ENCODE data around the gene CXCL3. TPM values are rescaled to one million over a fixed set of nuclear protein-coding genes. Genes with fewer than 3 reads are reported as not detected.

The CXCL3 gene
- polyA plus RNA-seq, 2 of the 4 experiments (the other 2 are of a cell fraction), result 5.1 to 17.9 TPM

DNA sequence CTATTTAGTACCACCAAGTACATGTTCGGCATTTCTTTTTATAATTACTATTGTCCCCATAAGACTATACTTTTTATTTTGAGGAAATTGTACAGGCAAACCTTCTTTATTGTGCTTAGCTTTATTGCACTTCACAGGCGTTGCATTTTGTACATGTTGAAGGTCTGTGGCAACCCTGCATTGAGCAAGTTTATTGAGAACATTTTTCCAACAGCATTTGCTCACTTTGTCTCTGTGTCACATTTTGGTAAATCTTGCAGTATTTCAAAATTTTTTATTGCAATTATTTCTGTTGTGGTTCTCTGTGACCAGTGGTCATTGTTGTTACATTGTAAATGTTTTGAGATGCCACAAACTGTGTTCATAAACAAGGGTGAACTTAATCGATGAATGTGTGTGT lies 29.2 kb downstream of the CXCL3 start:
- Histone ChIP-seq H3K4me1 (peaks cover 27% of the 10 kb centered on the region), H3K27ac (no peak overlapping the region), H3K4me2 (no peak overlapping the region), H3K4me3 (no peak overlapping the region), H3K9me3 (no peaks in the 10 kb centered on the region; the same call in 2 of the 3 replicates)
- ChIA-PET CTCF (interaction anchor here (2.0 kb wide), 1 partner anchor 29 kb away, joined by 5 read pairs; the partner anchor contains the start of gene CXCL3), POLR2A (no interaction called here)
- DNase-seq (ENCODE audit: low read depth in 1 of 2, low spot score in 1 of 2), result no peak
- FAIRE-seq, result no peak
- WGBS (ENCODE audit: missing lambda C conversion rate), result 85% methylated on average over 3 of the region's 3 CpGs
- ATAC-seq, result no peak
- TF ChIP-seq KDM5A (IDR thresholded peaks at IDR 0.05) (no peak), CEBPB (IDR thresholded peaks at IDR 0.05) (no peak), CHD2 (IDR thresholded peaks at IDR 0.05; ENCODE audit: low read length, partially characterized antibody) (no peak), SMC3 (IDR thresholded peaks at IDR 0.05) (no peak), HOXB5 (CRISPR knock-in tag; IDR thresholded peaks at IDR 0.05) (no peak), ATOH8 (CRISPR knock-in tag; IDR thresholded peaks at IDR 0.05; ENCODE audit: low read depth) (no peak)

GRCh38 chr4:74006009-74006476 lies 32.4 kb downstream of the CXCL3 start:
- Histone ChIP-seq H3K27ac (peak overlapping the region; percentile 78 to 89), H3K4me2 (peak overlapping the region; percentile 66), H3K4me1 (peaks cover 34% of the 10 kb centered on the region), H3K9me3 (peaks cover 4% of the 10 kb centered on the region; the same call in 1 of the 3 replicates), H3K4me3 (no peak overlapping the region)
- ChIA-PET CTCF (interaction anchor here (1.0 to 1.1 kb wide), 2 partner anchors 14 to 33 kb away, joined by 3 to 4 read pairs; partner anchors contain the start of gene CXCL3), POLR2A (interaction anchor here (0.7 to 1.0 kb wide), 2 partner anchors 7 to 93 kb away, joined by 3 to 4 read pairs; partner anchors contain the start of genes CXCL2 and CXCL5)
- TF ChIP-seq JUN (IDR thresholded peaks at IDR 0.05) (no peak), KDM5A (IDR thresholded peaks at IDR 0.05) (no peak), KDM1A (IDR thresholded peaks at IDR 0.05; ENCODE audit: low read depth) (no peak), ESRRA (IDR thresholded peaks at IDR 0.05; ENCODE audit: borderline replicate concordance, low read length) (no peak), EHF (CRISPR knock-in tag; IDR thresholded peaks at IDR 0.05) (no peak), SREBF2 (IDR thresholded peaks at IDR 0.05) (no peak), EP300 (IDR thresholded peaks at IDR 0.05) (no peak), RAD21 (conservative IDR thresholded peaks at IDR 0.05 in 1 of 2, IDR thresholded peaks at IDR 0.05 in 1 of 2) (no peak), ZC3H11A (IDR thresholded peaks at IDR 0.05) (no peak), GATA3 (IDR thresholded peaks at IDR 0.05; ENCODE audit: borderline replicate concordance) (no peak), RFX5 (IDR thresholded peaks at IDR 0.05) (no peak), TP53 (CRISPR knock-in tag; IDR thresholded peaks at IDR 0.05) (no peak), FOSL2 (IDR thresholded peaks at IDR 0.05) (no peak), FOSL2 (CRISPR knock-in tag; IDR thresholded peaks at IDR 0.05) (no peak), HOXB13 (CRISPR knock-in tag; IDR thresholded peaks at IDR 0.05; ENCODE audit: low read depth) (no peak; the same call in 1 of the 2 replicates), ZSCAN20 (CRISPR knock-in tag; IDR thresholded peaks at IDR 0.05) (no peak), MAFK (IDR thresholded peaks at IDR 0.05; ENCODE audit: partially characterized antibody) (peak; percentile 52), HES2 (IDR thresholded peaks at IDR 0.05) (no peak), CEBPB (IDR thresholded peaks at IDR 0.05) (peak; percentile 16 to 61; a peak in 3 of 4 replicates)
- FAIRE-seq, result peak; percentile 32
- peak in 1 of 2 experiments; percentile 37 for DNase-seq (ENCODE audit: low read depth in 1 of 2, low spot score in 1 of 2)
- ATAC-seq, result peak; percentile 53 to 66; a peak in 2 of 6 replicates
- WGBS (ENCODE audit: missing lambda C conversion rate), result 8% methylated on average over 2 of the region's 2 CpGs

DNA sequence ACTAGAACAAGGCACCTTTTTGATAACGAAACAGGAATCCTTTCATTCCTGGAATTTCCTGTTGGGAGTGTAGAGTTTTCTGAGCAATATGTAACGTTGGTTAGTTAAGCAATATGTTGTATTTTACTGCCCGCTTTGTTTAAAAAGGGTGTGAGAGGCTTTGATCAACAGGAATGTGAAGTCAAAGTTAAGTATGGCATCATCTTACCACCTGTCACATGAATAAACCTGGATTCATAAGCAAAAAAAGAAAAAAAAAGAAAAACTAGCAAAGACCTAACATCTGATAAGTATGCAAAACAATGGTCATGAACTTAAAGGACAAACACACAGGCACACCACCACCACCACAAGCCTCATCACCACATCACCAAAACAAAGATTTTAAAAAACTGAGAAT lies 33.0 kb downstream of the CXCL3 start:
- ATAC-seq, result peak; percentile 78 to 92
- DNase-seq (ENCODE audit: low read depth in 1 of 2, low spot score in 1 of 2), result peak in 1 of 2 experiments; percentile 90
- TF ChIP-seq JUN (IDR thresholded peaks at IDR 0.05) (peak; percentile 88 to 90; a peak in 4 of 5 replicates), HOXA7 (CRISPR knock-in tag; IDR thresholded peaks at IDR 0.05) (no peak), CEBPB (IDR thresholded peaks at IDR 0.05) (peak; percentile 86 to 87; a peak in 3 of 4 replicates), PBX3 (IDR thresholded peaks at IDR 0.05) (no peak), CHD4 (IDR thresholded peaks at IDR 0.05; ENCODE audit: borderline replicate concordance) (no peak), TFCP2L1 (CRISPR knock-in tag; IDR thresholded peaks at IDR 0.05) (no peak), KDM1A (IDR thresholded peaks at IDR 0.05; ENCODE audit: low read depth) (no peak), RFX5 (IDR thresholded peaks at IDR 0.05) (no peak), ZNF302 (CRISPR knock-in tag; IDR thresholded peaks at IDR 0.05) (no peak), ATOH8 (CRISPR knock-in tag; IDR thresholded peaks at IDR 0.05; ENCODE audit: low read depth) (no peak), MAFK (IDR thresholded peaks at IDR 0.05; ENCODE audit: partially characterized antibody) (no peak), SMC3 (IDR thresholded peaks at IDR 0.05) (peak; percentile 29; the same call in 2 of the 3 replicates), MYC (IDR thresholded peaks at IDR 0.05; ENCODE audit: borderline replicate concordance, low read length) (no peak), JUNB (IDR thresholded peaks at IDR 0.05) (peak; percentile 75), CBX8 (IDR thresholded peaks at IDR 0.05) (no peak), FOXS1 (CRISPR knock-in tag; IDR thresholded peaks at IDR 0.05) (no peak), SREBF2 (IDR thresholded peaks at IDR 0.05) (no peak), FOSL2 (IDR thresholded peaks at IDR 0.05) (no peak), FOSL2 (CRISPR knock-in tag; IDR thresholded peaks at IDR 0.05) (peak; percentile 60), HOXB13 (CRISPR knock-in tag; IDR thresholded peaks at IDR 0.05; ENCODE audit: low read depth) (peak; percentile 44; the same call in 1 of the 2 replicates), MAZ (IDR thresholded peaks at IDR 0.05; ENCODE audit: borderline replicate concordance, low read depth, low read length) (no peak)

More for the DNA sequence above, 33.0 kb downstream of the CXCL3 start:
- 0% methylated on average over 3 of the region's 3 CpGs for WGBS (ENCODE audit: missing lambda C conversion rate)
- ChIA-PET CTCF (no interaction called here), POLR2A (no interaction called here)
- FAIRE-seq, result peak; percentile 99
- Histone ChIP-seq H3K27ac (peak overlapping the region; percentile 78 to 89), H3K4me1 (peaks cover 34% of the 10 kb centered on the region), H3K4me3 (0 out of 3 replicates have a peak overlapping the region, but pooled peaks have one; percentile 15), H3K9me3 (peaks cover 5% of the 10 kb centered on the region; the same call in 1 of the 3 replicates), H3K4me2 (peak overlapping the region; percentile 66)
